ENCODE measurements around the gene NFAM1.

NFAM1 gene

DNA sequence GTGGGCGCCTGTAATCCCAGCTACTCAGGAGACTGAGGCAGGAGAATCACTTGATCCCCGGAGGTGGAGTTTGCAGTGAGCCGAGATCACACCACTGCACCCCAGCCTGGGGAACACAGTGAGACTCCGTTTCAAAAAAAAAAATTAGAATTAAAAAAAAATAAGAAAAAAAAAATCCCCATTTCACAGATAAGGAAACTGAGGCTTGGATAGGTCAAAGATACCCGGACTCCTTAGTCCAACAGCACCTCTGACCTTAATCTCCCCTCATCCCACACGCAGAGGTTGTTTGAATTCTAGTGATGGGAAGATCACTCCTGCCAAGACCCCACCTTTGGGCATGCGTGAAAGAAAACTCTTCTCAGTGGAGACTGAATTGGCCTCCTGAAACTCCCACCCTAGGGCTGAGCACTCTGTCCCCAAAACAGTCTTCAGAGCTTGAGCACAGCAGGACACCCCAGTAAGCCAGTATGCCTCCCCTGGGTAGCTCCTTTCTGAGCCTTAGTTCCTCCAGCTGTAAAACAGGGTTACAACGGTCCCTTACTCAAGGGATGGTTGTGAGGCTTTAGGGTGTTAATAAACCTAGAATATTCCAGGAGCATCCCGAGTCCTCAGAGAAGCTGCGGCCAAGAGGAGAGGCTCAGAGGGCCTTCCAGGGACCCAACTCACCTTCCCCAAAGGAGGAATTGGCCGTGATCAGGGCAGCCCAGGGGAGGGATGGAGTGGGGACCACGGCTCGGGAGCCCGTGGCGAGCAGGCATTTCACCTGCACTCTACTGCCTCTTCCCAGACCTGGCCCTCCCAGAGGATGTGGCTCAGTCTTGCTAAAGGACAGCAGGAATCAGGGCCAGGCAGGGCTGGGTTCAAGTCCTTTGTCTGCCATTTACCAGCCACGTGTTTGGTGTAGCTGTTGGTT lies 73.3 kb downstream of the NFAM1 start:
- FAIRE-seq, result no peak

DNA sequence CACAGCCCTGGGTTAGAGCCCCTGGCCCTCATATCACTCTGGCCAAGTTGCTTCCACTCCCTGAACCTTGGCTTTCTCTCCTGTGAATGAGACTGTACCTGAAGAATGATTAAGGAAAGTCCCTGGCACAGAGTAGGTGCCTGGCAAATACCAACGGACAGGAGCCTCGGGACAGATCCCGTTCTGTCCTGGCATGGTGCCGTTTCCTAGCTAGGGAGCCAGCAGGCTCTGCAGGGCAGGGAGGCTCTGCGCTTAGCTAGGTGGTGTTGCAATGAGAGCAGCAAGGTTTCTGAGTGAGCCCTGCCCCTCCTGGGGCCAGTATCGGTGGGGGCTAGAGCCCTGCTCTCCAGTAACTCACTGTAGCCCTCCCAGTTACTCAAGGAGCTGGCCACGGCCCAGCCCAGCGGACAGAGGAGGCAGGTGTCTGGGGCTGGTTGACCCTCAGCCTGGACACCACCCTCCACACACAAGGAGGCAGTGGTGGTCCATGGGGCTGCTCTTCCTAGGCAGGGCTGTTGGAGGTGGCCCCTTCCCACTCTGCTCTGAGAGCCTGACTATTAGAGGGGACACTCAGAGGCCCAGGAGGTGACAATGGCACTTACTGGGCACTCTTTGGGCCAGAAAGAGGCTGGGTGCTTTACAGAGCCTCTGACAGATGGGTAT lies 74.4 kb downstream of the NFAM1 start:
- FAIRE-seq, result no peak

DNA sequence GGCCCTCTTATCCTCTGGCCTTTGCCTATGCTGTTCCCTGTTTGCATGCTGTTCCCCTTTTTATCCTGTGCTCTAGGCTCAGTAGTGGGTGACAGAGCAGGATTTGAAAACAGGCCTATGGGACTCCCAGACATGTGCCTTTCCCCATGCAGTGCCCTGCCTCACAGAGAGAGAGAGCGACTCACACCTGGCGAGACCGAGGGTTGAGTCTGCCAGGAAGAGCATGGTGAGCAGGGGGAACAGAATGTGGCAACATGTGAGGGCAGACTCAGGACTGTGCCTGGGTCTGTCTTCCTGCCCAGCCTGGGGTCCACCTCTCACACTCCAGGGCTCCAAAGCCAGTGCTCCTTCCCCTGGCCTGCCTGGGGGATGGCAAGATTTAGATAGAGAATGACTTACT lies 75.0 kb downstream of the NFAM1 start:
- FAIRE-seq, result no peak

DNA sequence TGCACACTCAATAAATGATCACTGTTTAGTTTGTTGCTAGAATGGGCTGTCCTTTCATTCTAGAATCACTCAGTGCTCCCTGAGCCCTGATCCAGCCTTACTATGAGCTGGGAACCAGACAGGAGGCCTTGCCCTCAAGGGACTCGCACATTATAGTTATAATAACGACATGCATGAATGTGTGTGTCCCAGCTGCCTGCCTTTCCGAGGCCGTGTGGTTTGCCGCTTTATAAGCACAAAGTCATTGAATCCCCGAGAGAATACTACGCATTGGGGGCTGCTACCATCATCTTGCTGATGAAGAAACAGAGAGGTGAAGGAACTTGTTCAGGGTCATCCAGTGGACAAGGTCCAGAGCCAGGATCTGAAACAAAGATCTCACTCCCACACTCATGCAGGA lies 75.7 kb downstream of the NFAM1 start:
- FAIRE-seq, result no peak

DNA sequence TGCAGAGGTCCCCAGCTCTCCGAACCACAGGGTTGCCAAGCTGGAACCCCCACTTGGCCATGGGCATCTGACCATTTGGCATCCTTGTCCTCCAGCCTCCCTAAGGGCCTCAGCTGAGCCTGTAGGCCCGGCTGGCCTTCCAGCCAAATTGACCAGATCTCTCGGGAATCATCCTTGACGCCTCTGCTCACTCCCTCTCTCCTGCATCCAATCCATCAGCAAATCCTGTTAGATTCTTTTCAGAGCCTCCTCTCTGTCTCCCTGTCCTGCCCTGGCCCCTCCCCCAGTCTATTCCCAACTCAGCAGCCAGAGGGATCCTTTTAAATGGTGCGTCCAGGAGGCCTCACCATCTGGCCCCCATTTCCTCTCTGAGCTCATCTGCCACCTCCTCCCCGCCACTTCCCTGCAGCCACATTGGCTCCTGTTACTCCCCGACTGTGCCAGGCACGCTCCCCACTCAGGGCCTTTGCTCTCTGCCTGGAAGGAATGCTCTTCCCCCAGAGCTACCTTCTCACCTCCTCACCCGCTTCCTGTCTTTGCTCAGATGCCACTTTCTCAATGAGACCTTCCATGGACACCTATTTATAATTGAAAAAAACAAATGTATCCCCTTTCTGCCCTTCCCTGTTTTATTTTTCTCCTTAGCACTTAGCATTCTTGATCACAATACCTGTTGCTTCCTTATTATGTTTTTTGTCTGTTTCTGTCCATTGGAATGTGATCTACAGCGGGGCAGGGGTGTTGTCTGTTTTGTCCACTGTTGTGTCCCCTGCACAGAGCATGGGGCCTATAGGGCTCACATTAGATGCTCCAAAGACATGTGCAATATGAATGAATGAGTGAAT lies 78.1 kb downstream of the NFAM1 start:
- no peak for FAIRE-seq

DNA sequence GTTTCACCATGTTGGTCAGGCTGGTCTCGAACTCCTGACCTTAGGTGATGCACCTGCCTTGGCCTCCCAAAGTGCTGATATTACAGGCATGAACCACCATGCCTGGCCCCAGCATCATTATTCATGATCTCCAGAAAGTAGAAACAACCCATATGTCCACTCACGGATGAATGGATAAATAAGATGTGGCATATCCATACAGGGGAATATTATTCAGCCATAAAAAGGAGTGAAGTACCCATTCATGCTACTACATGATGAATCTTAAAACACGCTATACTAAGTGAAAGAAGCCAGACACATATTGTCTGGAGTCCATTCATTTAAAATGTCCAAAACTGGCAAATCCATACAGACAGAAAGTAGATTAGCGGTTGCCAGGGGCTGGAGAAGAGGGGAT lies 81.8 kb downstream of the NFAM1 start:
- no peak for FAIRE-seq

DNA sequence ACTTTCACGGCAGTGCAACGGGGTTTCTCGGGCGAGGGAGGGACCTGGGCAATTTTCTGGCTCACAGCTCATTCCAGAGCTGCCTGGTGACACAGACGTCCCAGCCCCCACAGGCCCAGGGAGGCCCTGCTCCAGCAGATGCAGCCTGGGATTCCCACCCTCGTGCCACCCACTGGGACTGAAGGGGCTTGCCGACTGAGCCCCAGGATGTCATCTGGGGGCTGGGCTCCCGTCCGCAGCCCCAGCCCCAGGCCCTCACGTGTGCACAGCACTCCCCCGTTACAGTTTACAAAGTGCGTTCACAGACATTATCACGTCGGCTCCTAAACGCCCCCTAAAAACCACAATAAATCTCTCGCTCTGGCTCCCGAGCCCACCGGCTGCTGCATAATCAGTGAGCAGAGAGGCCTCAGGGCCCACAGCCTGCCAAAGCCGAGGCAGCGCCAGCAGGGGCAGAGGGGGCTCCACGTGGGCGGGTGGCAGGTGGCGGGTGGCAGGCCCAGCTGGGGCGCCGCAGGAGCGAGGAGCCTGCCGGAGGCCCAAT lies 84.8 kb downstream of the NFAM1 start:
- no peak for FAIRE-seq

DNA sequence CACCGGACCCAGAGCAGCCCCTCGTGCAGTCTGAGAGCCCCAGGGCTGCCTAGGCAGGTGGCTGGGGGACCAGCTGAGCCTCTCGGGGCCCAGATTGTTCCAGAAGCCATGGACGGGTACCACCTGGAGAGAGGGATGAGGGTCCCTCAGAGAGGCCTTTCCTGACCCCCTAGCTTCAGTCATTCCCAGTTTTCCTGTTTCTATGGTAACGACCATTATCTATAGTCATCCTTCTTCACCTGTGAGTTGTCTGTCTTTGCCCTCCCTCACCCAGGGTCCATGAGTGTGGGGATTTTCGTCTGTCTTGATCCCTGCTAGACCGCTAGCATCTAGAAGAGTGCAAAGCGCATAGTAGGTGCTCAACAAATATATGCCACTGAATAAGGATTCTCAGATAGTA lies 85.5 kb downstream of the NFAM1 start:
- FAIRE-seq, result no peak

DNA sequence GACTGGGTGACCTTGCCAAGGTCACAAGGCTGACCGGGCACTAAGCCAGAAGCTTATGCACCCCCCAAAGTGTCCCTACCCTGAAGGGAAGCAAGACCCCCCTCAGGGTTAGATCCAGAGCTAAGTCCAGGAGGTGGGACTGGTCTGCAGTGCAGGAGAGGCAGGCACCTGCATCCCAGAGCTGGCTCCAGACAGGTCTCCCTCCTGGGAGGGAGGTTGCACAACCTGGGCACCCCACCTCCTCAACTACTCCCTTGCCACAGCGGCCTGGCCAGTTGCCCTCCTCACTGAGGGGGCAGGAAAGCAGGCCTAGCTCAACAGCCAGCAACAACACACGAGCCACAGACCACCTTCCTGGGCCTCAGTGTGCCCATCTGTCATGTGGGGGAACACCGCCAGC lies 86.7 kb downstream of the NFAM1 start:
- FAIRE-seq, result no peak

DNA sequence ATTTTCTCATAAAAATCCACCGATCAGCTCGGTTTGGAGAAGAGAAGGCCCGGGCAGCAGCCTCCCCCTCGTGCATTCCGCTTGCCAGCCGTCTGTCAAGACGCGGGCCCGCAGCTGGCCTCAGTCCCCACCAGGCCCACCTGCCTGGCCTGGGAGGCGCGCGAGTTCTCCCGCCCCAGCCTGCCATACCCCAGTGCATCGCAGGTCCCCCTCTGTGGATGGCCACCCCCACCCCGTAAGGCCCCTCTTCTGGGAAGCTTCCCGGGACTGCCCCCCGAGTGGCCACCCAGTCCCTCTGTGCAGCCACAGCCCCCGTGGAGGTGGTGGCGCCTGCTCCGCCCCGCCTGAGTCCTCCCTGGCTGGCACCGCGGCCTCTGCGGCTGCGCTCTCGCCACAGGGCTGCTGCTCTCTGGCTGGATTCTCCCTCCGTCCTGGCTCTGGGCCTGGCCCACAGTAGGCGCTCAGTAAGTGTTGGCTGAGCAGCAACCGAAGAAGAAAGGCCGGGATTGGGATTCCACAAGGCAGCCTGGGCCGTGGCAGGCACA lies 87.8 kb downstream of the NFAM1 start:
- FAIRE-seq, result no peak

DNA sequence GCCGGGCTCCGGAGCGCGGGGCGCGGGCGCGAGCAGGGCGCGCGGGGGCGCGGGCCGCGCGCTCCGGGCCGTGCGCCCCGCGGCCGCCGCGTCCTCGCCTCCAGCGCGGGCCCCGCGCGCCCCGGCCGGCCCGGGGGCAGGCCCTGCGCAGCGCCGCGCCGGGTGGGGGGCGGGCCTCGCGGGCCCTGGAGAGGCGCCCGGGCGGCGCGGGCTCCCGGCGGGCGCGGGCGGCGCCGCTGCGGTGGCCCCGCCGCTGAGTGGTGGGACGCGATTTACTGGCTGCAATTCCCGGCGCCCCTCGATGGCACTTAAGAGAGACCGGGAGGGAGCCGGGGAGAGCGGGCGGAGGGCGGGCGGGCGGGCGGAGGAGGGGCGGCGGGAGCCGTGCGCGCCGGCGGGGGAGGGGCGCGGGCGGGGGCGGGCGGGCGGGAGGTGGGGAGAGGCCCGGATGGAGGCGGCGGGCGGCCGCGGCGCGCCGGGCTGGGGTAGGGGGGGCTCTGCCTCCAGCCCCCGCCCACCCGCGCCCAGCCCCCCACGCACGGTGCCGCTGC lies 88.6 kb downstream of the NFAM1 start:
- FAIRE-seq, result no peak

DNA sequence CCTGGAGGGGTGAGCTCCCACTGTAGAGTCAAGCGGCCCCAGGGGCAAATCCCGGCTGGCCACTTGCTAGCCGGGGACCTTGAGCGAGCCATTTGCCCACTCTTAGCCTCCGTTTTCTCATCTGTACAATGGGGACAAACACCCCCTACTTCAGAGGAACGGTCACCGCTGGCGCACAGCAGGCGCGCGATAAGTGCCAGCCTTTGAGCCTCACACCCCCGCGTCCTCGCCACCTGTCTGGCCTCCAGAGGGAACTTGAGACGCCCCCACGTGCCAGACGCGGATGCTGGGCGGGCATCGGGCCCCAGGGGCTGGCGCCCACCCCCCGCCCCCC lies 89.1 kb downstream of the NFAM1 start:
- FAIRE-seq, result no peak

DNA sequence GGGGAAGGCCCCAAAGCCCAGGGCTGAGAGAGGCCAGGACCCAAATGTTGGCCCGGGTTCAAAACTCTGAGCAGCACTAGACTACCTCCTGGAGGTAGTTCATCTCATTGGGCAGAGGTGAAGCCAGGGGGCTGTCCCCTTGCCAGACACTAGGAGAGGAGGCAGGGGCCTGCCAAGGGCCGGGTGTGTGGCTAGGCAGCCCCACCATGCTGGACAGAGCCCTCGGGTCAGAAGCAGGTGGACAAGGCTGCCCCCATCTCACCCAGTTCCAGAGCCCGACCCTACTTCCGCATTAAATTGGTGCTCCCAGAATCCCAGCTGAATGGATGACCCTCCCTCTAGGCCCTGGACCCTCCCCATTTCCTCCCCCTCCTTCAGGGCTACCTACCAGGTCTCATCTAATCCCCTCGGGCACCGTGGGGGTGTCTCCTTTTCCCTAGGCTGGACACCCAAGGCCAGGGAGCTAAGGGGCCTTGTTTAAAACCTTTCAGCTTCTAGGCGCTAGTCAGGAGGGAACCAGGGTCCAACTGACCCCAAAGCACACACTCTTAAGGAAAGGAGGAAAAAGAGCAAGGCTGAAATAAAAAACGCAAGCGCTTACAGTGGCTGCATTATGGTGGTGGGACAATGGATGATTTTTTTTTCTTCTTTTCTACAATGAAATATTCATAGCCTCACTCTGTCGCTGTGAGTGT lies 89.6 kb downstream of the NFAM1 start:
- FAIRE-seq, result no peak

DNA sequence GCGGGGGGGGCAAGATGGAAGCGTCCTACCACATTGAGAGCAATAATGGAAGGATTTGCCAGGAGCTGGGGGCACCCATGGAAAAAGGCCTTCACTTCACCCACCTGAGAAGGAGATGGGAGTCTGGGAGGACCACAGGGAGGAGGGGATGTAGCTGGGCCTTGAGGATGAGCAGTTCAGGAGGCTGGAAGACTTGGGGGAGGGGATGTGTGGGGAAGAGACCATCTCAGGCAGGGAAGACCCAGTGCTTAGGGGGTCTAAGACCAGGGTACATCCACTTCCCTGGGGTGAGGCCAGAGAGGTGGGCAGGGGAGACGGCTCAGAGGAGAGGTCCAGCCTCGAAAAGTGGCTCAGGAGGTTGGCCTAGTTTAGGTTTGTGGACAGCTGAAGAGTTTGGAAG lies 90.4 kb downstream of the NFAM1 start:
- FAIRE-seq, result no peak

DNA sequence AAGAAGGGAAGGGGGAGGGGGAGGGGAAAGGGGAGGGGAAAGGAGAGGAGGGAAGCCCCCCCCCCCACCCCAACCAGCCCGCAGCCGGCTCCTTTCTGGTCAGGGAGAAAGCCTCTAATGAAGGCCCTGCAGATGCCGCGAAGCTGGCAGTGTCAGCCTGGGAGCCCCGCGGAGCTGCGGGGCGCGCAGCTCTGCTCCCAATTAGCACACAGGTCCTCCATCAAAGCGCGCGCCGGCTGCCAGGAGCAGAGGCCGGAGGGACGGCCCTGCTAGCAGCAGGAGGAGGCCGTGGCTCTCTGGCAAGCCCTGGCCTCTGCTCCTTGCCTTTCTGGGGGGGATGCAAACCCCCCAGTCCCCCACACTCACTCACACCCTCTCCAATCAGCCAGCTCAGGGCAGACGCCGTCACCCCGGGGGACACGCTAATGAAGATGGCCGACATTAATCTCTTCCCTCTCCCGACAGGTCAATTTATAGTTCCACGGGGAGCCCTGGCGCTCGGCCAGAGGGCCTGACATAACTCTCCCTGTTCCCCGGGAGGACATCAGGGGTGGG lies 91.3 kb downstream of the NFAM1 start:
- no peak for FAIRE-seq

DNA sequence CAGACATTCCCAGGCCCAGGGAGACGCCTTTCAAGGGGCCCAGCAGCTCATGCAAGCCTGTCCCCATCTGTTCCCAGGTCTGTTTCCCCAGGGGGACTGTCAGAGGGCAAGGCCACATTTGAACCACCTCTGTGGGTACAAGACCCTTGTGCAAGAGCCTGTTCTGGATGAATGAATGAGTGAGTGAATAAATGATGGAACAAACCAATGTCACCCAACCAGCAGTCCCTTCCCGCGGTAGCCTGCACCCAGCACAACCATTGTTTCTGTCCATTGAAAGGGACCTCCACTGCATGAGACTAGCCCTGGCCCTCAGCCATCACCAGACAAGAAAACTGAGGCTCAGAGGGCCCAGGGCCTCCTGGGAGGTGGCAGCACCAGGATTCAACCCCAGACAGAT lies 92.1 kb downstream of the NFAM1 start:
- FAIRE-seq, result no peak

DNA sequence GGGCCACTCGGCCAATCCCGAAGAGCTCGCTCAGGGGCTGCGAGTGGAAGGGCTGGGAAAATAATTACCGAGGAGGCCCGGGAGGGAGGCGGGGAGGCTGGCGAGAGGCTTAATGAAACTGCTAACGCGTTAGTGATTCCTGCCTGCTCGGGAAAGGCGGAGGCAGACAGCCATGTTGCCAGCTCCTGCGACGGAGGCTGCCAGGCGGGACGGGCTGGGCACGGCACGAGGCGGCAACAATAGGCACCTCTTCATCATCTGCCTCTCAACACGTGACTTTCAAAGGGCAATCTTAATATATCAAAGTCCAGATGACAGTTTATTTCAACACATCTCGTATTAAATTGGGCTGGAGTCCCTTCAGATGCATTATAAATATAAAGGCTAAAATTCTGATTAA lies 93.7 kb downstream of the NFAM1 start:
- FAIRE-seq, result no peak

DNA sequence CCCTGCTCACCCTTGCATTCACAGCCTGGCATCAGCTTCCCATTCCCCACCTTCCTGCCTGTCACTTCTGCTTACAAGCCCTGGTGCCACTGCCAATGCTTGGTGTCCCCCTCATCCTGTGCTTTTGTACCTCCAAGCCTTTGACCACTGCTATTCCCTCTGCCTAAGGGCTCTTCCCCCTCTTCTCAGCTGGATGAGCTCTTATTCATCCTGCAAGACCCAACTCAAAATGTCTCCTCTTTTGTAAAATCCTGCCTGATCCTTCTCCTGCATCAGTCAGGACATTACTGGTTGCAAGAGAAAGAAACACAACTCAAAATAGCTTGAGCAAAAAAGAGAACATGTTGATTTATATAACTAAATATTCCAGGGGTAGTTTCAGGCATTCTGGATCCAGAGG lies 94.8 kb downstream of the NFAM1 start:
- FAIRE-seq, result no peak

DNA sequence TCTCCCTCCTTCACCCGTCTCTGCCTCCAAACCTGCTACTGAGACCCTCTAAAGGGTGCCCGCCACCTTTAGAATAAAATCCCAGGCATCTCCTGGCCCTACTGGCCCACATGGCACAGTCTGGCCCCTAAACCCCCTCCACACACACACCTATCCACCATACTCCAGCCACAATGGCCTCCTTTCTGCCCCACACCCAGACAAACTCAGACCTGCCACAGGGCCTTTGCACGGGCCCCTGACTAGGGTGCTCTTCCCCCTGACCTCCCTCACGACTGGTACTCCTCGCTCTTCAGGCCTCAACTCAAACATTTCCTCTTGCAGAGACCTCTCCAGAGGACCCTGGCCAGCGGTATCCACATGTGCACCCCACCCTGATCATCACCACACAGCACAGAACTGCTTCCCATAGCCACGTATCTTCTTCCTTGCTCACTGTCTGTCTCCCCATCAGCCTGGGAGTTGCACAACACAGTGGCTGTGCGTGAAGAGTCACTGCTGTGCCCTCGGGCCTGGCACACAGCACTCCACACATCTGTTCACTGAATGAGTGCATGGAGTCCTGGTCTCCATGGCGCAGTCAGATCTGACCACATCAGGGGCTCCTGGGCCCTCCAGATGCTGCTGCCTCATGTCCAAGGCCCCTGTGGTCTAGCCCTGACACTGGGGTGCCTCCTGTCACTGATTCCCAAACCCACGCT lies 95.5 kb downstream of the NFAM1 start:
- FAIRE-seq, result no peak

DNA sequence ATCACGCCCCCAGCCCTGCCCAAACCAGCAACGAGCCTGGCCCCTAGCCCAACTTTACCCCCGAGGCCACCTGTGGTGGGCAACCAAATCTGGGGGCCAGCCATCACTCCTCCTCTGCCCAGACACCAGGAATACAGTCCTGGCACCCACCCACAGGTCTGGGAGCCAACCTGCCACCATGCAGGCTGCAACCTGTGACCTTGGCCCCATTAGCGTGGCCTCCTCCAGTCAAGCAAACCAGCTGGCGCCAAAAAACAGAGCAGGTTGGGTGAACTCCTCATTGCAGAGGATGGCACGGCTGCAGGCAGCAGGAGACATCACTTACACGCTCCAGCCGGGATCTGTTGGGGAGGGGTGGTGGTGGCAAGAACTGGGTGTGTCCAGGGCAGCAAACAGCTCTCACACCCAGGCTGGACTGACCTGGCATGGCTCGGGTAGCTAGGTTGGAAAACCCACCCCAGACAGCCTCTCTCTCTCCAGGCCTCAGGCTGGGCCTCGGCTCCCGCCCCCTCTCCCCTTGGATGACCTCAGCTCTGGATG lies 96.3 kb downstream of the NFAM1 start:
- no peak for FAIRE-seq
